Activated CD8-positive, alpha-beta memory T cell treated with anti-CD3 and anti-CD28 coated beads for 36 hours (primary cell): ENCODE measurements around the gene NYAP2. TPM values are rescaled to one million over a fixed set of nuclear protein-coding genes. Genes with fewer than 3 reads are reported as not detected.

Source experiments
- CTCF ChIA-PET: fragments of 350-600 bp; sonication (Branson Sonifier 250); formaldehyde crosslinking; loops from one replicate; lab custom pipeline; 2021; ENCODE audit warnings: antibody characterized with exemption; lab: Charles Lee
- POLR2A ChIA-PET: fragments of 350-600 bp; sonication (Branson Sonifier 250); formaldehyde crosslinking; loops from one replicate; lab custom pipeline; 2021; ENCODE audit warnings: antibody characterized with exemption; lab: Charles Lee
- total RNA-seq, 2 experiments: library from RNA; stranded (reverse); gene quantifications; one replicate each; pipeline ENCODE4 v1.2.3, GENCODE V29; 2021

Gene NYAP2
- not detected for total RNA-seq

DNA sequence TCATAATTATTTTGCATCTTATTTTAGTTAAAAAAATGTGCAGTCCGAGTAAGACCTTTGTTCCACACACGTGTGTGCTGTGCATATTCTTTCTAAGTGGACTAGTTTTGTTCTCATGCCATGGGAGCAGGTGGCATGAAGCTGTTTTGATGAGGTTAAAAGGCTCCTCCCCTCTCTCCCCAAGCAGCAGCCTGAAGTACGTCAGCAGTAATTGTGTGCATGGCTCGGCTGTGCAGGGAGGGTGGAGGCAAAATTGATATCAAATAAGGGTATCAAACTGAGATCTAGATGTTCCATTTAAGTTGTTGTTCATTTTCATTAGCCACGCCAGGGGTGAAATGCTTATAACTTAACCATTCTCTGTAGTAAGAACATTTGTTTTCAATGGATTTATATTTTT, at the start of gene NYAP2:
Gene NYAP2, plus strand, starts transcription at position 207 of the 400 bp plus-strand sequence. CDS start 9,171 bp downstream, outside the sequence.
- ChIA-PET POLR2A (no interaction called here), CTCF (no interaction called here)

- CTCF ChIA-PET, result no interaction called here
- POLR2A ChIA-PET, result no interaction called here
Observed at GRCh38 chr2:225353579-225354085, 45.9 kb upstream of the NYAP2 start.

- ChIA-PET POLR2A (no interaction called here), CTCF (no interaction called here)
Observed at GRCh38 chr2:225354281-225354774, 45.2 kb upstream of the NYAP2 start.

GRCh38 chr2:225355788-225356187, 43.7 kb upstream of the NYAP2 start:
- CTCF ChIA-PET, result no interaction called here
- POLR2A ChIA-PET, result no interaction called here

- CTCF ChIA-PET, result no interaction called here
- POLR2A ChIA-PET, result no interaction called here
Observed at GRCh38 chr2:225366731-225367130, 32.8 kb upstream of the NYAP2 start.

DNA sequence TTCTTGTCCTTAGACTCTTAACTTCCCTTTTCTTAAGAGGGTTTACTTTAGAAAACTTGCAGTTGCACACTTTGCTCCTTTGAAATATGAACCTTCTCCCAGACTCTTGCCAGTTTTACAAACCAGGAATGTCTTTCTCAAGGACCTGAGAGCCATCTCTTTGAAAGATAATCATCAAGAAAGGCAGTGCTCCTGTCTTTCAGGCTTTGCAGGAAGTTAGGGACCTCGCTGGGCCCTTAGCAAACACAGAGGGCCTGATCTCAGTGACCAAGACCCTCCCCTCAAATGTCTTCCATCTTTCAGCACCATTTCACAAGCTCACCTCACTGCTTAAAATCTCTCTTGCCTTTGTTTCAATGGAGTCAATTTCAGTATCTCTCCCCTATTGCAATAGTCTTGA, 32.0 kb upstream of the NYAP2 start:
- ChIA-PET POLR2A (no interaction called here), CTCF (no interaction called here)

DNA sequence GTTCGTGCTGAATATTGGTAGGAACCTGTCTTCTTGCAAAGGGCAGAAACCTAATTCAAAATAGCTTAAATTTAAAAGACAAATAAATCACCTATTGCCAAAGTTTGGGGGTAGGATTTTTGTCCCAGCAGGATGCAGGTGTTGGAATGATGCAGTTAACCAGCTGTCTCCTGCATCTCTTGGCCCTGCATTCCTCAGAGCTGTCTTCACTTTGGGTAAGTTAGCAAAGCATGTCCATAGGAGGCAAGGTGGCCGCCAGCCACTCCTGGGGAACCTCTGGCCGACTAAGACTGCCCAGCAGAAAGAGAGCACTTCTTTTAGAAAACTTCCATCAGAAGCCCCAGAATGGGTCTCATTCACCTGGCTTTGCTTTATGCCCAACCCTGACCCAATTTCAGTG, 20.5 kb upstream of the NYAP2 start:
- ChIA-PET CTCF (no interaction called here), POLR2A (no interaction called here)

DNA sequence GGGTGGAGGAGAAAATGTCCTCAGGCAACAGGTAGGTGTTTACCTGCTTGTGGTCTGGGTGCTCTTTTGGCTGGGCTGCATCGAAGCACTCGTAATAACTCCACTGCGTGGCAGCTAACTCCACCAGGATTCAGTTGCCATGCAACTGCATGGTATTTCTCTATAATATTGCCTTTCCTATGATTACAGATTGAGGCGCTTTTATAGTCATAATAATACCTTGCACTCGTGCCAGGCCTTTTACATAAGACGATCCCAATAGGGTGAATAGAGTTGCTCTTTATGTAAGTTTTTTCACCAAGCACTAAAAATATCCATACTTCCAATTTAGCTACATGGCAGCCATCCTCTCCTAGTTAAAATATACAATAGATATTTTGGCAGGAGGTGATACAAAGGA, 19.7 kb upstream of the NYAP2 start:
- CTCF ChIA-PET, result no interaction called here

DNA sequence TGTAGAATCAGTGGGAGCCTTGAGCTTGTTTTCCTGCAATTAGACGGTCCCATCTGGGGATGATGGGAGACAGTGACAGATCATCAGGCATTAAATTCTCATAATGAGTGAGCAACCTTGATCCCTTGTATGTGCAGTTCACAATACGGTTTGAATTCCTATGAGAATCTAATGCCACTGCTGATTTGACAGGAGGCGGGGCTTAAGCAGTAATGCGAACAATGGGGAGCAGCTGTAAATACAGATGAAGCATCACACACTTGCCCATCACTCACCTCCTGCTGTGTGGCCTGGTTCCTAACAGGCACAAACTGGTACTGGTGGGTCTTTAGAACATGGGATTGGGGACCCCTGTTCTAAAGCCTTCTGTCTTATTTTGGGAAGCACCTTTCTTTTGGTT, 17.9 kb upstream of the NYAP2 start:
- POLR2A ChIA-PET, result no interaction called here
- CTCF ChIA-PET, result no interaction called here

More for the DNA sequence above, 19.7 kb upstream of the NYAP2 start:
- POLR2A ChIA-PET, result no interaction called here

DNA sequence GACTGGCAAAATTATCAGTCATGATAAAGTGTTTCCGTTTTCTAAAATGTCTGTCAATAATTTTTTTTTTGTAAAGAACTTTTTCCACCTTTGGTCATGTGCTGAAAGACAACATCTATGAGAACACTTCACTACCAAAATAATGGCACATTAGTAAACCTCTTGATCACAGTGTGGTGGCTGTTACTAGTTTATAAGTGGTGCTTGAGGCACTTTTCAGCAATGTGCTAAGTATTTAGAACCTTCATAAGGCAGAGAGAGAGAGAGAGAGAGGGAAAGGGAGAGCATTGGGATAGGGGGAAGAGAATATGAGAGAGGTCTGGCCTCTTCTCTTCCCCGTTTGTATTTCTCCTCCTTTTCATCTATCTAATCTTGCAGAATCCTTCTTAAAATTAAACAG, 1.1 kb upstream of the NYAP2 start:
- CTCF ChIA-PET, result no interaction called here
- POLR2A ChIA-PET, result no interaction called here

DNA sequence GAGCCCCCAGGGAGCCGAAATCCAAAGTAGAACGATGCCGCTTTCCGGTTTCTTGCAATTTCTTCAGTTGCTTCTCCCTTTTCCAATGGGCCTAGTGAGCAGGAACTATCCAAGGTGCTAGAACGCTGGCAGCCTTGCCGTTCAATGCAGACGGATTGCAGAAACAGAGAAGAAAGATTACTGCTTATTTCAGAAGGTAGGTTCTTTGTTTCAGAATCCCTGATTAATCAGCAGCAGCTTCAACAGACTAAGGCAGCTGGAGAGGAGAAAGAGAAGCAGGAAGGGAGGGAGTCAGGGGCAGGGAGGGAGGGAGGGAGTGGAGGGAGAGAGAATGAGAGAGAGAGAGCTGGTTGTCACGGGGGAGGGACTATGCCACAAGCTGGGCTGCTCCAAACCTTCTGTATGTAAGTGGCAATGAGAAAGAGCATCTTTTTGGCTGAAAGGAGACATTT, 576 bp downstream of the NYAP2 start:
- POLR2A ChIA-PET, result no interaction called here
- CTCF ChIA-PET, result no interaction called here

DNA sequence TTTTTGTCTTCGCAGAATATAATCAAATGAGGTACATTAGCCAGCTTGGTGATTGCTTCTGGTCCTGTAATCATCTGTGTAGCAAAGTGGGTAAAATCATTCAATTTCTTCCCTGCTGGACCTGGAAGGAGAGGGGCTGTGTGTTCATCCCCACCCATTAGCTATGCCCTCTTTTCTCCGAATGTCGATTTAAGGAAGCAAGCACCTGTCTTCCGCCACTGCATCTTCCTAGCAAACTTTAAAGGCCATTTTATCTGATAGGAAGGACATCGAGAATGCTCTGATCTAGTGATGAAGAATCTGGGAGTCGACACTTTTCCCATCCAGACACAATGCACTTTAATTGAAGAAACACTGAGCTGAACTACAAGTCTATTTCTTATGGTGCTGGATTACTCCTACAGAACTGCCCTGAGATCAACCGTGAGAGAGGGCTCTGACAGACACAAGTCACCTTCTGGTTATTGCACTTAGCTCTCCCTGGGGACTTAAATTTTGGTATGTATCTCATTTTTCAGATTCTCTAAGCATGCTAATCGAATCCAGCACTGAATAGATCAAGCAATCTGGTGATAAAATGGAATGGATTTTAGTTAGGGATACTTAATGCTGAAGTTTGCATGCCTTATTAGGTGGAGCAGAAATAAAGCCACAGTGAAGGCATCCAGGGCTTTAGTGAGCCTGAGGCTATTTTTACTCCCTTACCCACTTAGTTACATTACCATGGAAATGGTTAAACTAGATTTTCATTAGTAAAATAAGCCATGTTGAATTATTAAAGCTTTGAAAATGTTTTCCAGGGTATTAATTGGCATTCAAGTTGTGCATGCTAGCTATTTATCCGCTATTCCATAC, 1.3 kb downstream of the NYAP2 start:
- POLR2A ChIA-PET, result no interaction called here

GRCh38 chr2:225402210-225402776, 2.8 kb downstream of the NYAP2 start:
- CTCF ChIA-PET, result no interaction called here
- POLR2A ChIA-PET, result no interaction called here

More for the DNA sequence above, 1.3 kb downstream of the NYAP2 start:
- CTCF ChIA-PET, result no interaction called here

GRCh38 chr2:225411452-225411851, 11.9 kb downstream of the NYAP2 start:
- CTCF ChIA-PET, result no interaction called here
- POLR2A ChIA-PET, result no interaction called here

DNA sequence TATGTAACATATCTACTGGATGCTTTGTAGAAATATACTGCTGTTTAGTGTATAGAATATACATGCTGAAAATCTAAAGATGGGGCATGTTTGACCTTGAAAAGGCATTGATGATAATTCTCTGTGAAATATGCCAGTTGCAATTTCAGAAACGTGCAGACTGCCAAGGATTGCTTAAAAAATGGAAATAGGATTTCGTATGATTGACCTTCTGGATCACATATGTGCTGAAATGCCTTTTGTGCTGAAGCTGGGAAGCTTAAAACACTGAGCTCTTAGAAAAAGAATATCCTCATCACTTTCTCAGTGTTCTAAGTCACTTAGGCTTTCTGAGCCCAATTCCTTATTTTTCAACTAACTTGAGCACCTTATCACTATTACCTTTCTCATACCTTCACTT, 14.3 kb downstream of the NYAP2 start:
- CTCF ChIA-PET, result no interaction called here
- POLR2A ChIA-PET, result no interaction called here

GRCh38 chr2:225414902-225415301, 15.4 kb downstream of the NYAP2 start:
- ChIA-PET CTCF (no interaction called here), POLR2A (no interaction called here)

DNA sequence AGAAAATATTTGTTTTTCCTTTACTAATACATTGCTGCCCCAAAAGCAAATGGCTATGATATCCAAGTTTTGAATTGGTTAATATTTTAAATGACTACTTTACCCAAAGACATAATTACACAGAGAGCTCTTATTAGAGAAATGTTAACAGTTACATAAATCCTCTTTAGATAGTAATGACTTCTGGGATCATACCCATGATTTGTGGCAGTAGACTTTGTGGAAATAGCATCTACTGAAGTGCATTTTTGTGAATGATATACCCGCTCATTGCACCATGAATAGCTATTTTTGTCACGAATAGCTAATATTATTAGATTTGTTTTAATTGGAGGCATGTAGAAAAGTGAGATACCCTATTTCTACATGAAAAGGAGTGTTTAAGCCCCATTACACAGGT, 15.8 kb downstream of the NYAP2 start:
- POLR2A ChIA-PET, result no interaction called here

GRCh38 chr2:225415792-225416191, 16.3 kb downstream of the NYAP2 start:
- ChIA-PET CTCF (no interaction called here), POLR2A (no interaction called here)

More for the DNA sequence above, 15.8 kb downstream of the NYAP2 start:
- CTCF ChIA-PET, result no interaction called here

DNA sequence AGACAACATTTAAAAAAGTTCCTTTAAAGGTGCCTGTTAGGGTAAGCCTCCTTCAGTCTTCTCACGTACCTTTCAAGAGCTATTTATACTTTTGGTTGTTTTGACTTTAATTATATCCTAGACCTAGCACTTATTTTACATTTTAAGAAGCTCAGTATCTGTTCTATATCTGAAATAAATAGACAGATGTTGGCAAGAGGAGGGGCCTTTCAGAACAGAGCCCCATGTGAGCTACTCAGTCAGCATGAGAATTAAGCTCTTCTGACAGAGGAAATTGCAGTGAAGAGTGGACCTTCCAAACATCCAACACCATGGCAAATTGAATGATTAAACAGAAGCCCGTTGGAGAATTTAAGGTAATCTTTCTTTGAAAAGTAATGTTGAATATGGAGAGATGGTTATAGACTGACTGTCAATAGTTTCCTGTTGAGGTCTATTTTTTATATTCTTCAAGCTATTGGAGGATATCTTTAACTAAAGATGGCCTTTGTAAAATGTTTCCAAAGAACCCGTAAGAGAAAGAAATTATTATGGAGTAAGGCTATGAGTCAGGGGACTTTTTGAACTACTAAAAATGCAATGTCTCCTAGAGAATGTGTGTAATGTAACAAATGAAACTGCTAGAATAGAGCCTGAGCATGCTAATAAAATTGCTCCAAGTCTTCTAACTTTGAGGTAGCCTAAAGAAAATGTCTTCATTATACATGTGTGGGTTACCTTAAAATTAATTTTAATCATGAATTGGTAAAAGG, 17.3 kb downstream of the NYAP2 start:
- CTCF ChIA-PET, result no interaction called here
- POLR2A ChIA-PET, result no interaction called here

DNA sequence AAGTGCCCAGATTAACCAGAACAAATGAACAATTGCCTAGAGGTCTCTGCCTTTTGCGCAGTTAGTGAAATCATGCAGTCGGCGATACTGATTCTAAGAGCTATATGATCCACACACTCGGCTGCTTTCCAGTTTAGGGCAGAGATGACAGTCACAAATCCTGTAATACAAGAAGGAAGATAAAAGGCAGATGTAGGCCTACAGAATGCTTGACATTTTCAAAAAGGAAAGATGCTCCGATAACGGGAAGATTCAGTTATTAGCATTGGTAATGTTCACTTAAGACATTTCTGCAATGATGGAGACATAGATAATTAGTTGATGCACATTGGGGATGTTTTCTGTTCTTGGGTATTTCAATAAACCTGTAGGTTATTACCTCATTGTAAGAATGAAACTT, 19.5 kb downstream of the NYAP2 start:
- POLR2A ChIA-PET, result no interaction called here

More for the DNA sequence above, 19.5 kb downstream of the NYAP2 start:
- CTCF ChIA-PET, result no interaction called here
